Transverse colon (tissue), 4 donors: ENCODE results near the gene GLIS1. TPM values are rescaled to one million over a fixed set of nuclear protein-coding genes. Genes with fewer than 3 reads are reported as not detected.

Experiments used
- DNase-seq: peaks from one replicate; pipeline ENCODE4 v3.0.0-alpha.2; 2019
- H3K27ac ChIP-seq, 4 donors: fragments of 200-600 bp; sonication (generic); 2 replicates each; pipeline ENCODE4 v1.5.1; 2016 to 2018; ENCODE audit warnings: inconsistent platforms in 4 of 4
- H3K27me3 ChIP-seq: fragments of 200-600 bp; sonication (generic); 2 replicates; pipeline ENCODE4 v1.5.1; 2017; ENCODE audit warnings: inconsistent platforms
- H3K36me3 ChIP-seq, 4 donors: fragments of 200-600 bp; sonication (generic); 2 replicates each; pipeline ENCODE4 v1.5.1; 2017 to 2019; ENCODE audit warnings: inconsistent platforms in 4 of 4
- H3K4me1 ChIP-seq, 4 donors: fragments of 200-600 bp; sonication (generic); 2 replicates each; pipeline ENCODE4 v1.5.1; 2017 to 2020; ENCODE audit warnings: inconsistent platforms in 4 of 4
- H3K4me3 ChIP-seq, 4 donors: fragments of 200-600 bp; sonication (generic); 1 replicate in 1 of 4; 2 replicates in 3 of 4; pipeline versions ENCODE4 v1.5.1 to v1.6.1; 2017 to 2019; ENCODE audit warnings: inconsistent platforms in 4 of 4
- H3K9me3 ChIP-seq, 2 donors: fragments of 200-600 bp; sonication (generic); 2 replicates each; pipeline ENCODE4 v1.5.1; 2017 to 2019; ENCODE audit warnings: inconsistent platforms in 2 of 2
- CTCF ChIP-seq, 5 experiments: fragments of 200-600 bp in 3 of 5; fragments of 450-650 bp in 2 of 5; sonication (generic) in 3 of 5; IDR thresholded peaks; 1 replicate in 2 of 5; 2 replicates in 3 of 5; pipeline ENCODE4 v1.5.1; 2016 to 2017; ENCODE audit warnings: antibody characterized with exemption in 5 of 5, inconsistent platforms in 3 of 5, mild to moderate bottlenecking in 2 of 5, moderate library complexity in 1 of 5
- EP300 ChIP-seq: sonication (generic); formaldehyde crosslinking; IDR thresholded peaks from one replicate; pipeline ENCODE4 v1.6.1; 2017; ENCODE audit warnings: antibody characterized with exemption, low read depth
- POLR2A ChIP-seq: fragments of 450-650 bp; IDR thresholded peaks from one replicate; pipeline ENCODE4 v1.6.1; 2016; ENCODE audit warnings: antibody characterized with exemption, mild to moderate bottlenecking, moderate library complexity
- POLR2AphosphoS5 ChIP-seq, 3 donors: sonication (generic); formaldehyde crosslinking; IDR thresholded peaks; one replicate each; pipeline ENCODE4 v1.6.1; 2016; ENCODE audit warnings: antibody characterized with exemption in 3 of 3
- WGBS, 2 donors: methylation state at CpG; one replicate each; pipeline ENCODE4 v1.1.5; 2018; ENCODE audit warnings: low coverage in 1 of 2; 5-methylcytosine and 5-hydroxymethylcytosine counted together
- in situ Hi-C, 4 donors: fragments of 200-750 bp; cut with MboI; loops; one replicate each; pipeline versions ENCODE4 v1.15.0 to v1.15.1; 2017; ENCODE audit warnings: low sequenced_read_pairs in 3 of 4, low pct_ligation_motif_present in 1 of 4, low pct_unique_long_range_greater_than_20kb in 1 of 4
- intact Hi-C: fragments of 100-400 bp; cut with DNase I; formaldehyde crosslinking; loops from one replicate; pipeline ENCODE4 v1.15.1; 2023; ENCODE audit warnings: low total_unique reads
- total RNA-seq, 4 donors: library from RNA; depleted of rRNA; stranded (reverse); fragments of >200 nt; gene quantifications; one replicate each; pipeline ENCODE4 v1.1.0, GENCODE V29; 2016

Gene GLIS1
- total RNA-seq, 4 donors from 2014 or later: 0.16 to 0.75 (median 0.27) TPM; not detected in 1

- TF ChIP-seq EP300 (no peak), POLR2AphosphoS5 (IDR thresholded peaks at IDR 0.05) (no peak), CTCF (IDR thresholded peaks at IDR 0.05) (no peak), POLR2A (no peak)
- H3K9me3 ChIP-seq: no peaks in the 10 kb centered on the region
- no peak overlapping the region for H3K27ac ChIP-seq
- in situ Hi-C loops (no loop called here), intact Hi-C loops (no loop called here)
- no peaks in the 10 kb centered on the region for H3K27me3 ChIP-seq
- H3K36me3 ChIP-seq: no peaks in the 10 kb centered on the region
- 78% methylated on average over 8 of the region's 8 CpGs; no CpG with 5 or more reads in 1 of the 2 donors for WGBS, 2 donors
- H3K4me1 ChIP-seq: no peaks in the 10 kb centered on the region
- no peak overlapping the region for H3K4me3 ChIP-seq
- DNase-seq: no peak
Observed at GRCh38 chr1:53661496-53661895, 77.5 kb downstream of the GLIS1 start.

- no peak for TF ChIP-seq EP300
- no peak for TF ChIP-seq POLR2A
- no peak for TF ChIP-seq CTCF (IDR thresholded peaks at IDR 0.05)
- TF ChIP-seq POLR2AphosphoS5 (IDR thresholded peaks at IDR 0.05): no peak
- WGBS, 2 donors: 55% methylated on average over 3 of the region's 3 CpGs; no CpG with 5 or more reads in 1 of the 2 donors
- Histone ChIP-seq H3K27me3 (no peaks in the 10 kb centered on the region), H3K36me3 (no peaks in the 10 kb centered on the region), H3K4me1 (no peaks in the 10 kb centered on the region), H3K27ac (no peak overlapping the region), H3K4me3 (no peak overlapping the region), H3K9me3 (no peaks in the 10 kb centered on the region)
- DNase-seq: no peak
- in situ Hi-C loops (no loop called here), intact Hi-C loops (no loop called here)
Observed at GRCh38 chr1:53660666-53661065, 78.3 kb downstream of the GLIS1 start.

- Histone ChIP-seq H3K4me1 (no peaks in the 10 kb centered on the region), H3K27me3 (no peaks in the 10 kb centered on the region), H3K9me3 (no peaks in the 10 kb centered on the region), H3K27ac (no peak overlapping the region), H3K36me3 (no peaks in the 10 kb centered on the region), H3K4me3 (no peak overlapping the region)
- TF ChIP-seq EP300 (no peak), POLR2A (no peak), POLR2AphosphoS5 (IDR thresholded peaks at IDR 0.05) (no peak), CTCF (IDR thresholded peaks at IDR 0.05) (no peak)
- intact Hi-C loops: no loop called here
- no peak for DNase-seq
- 92% methylated on average over 2 of the region's 2 CpGs; no CpG with 5 or more reads in 1 of the 2 donors for WGBS, 2 donors
- in situ Hi-C loops: no loop called here
Observed at GRCh38 chr1:53659436-53659835, 79.5 kb downstream of the GLIS1 start.

GRCh38 chr1:53658489-53659230 is 80.3 kb downstream of the GLIS1 start:
- TF ChIP-seq CTCF (IDR thresholded peaks at IDR 0.05): no peak
- TF ChIP-seq POLR2AphosphoS5 (IDR thresholded peaks at IDR 0.05): no peak
- no peak for TF ChIP-seq EP300
- no peak for TF ChIP-seq POLR2A
- Histone ChIP-seq H3K4me3 (no peak overlapping the region), H3K36me3 (no peaks in the 10 kb centered on the region), H3K9me3 (no peaks in the 10 kb centered on the region), H3K4me1 (no peaks in the 10 kb centered on the region), H3K27me3 (no peaks in the 10 kb centered on the region), H3K27ac (no peak overlapping the region)
- intact Hi-C loops (no loop called here), in situ Hi-C loops (no loop called here)
- WGBS, 2 donors: 90 to 93% methylated on average over 2 to 8 of the region's 8 CpGs
- no peak for DNase-seq
